NCI-H2107 treated with DMSO at 0.1 percent for 48 hours (cell line): ENCODE measurements around the gene SF1.

Experiments
- DNase-seq: peaks from one replicate; lab custom pipeline; 2025; ENCODE audit not compliant: unreplicated experiment; lab: John Stamatoyannopoulos, UW

Gene SF1

GRCh38 chr11:64762674-64763525, 15.4 kb downstream of the SF1 start:
- peak; percentile 70 for DNase-seq

- DNase-seq, result no peak
These were observed 16.1 kb downstream of the SF1 start for GRCh38 chr11:64762277-64762673.

- no peak for DNase-seq
These were observed 17.5 kb downstream of the SF1 start for GRCh38 chr11:64760759-64761420.

- DNase-seq, result no peak
These were observed 18.3 kb downstream of the SF1 start, which contains the start of gene PYGM for GRCh38 chr11:64759722-64760719. TSS of gene PYGM (minus strand) at chr11:64759974. CDS start at chr11:64759898, 76 bp downstream.

GRCh38 chr11:64759131-64759721, 19.1 kb downstream of the SF1 start:
- no peak for DNase-seq

GRCh38 chr11:64758330-64759079, 19.8 kb downstream of the SF1 start:
- DNase-seq, result no peak

GRCh38 chr11:64757549-64758329, 20.6 kb downstream of the SF1 start:
- DNase-seq, result no peak

- DNase-seq, result no peak
These were observed 22.5 kb downstream of the SF1 start for GRCh38 chr11:64755681-64756361.

- DNase-seq, result no peak
These were observed 23.3 kb downstream of the SF1 start for GRCh38 chr11:64754919-64755662.

GRCh38 chr11:64754124-64754918, 24.0 kb downstream of the SF1 start:
- no peak for DNase-seq

GRCh38 chr11:64753380-64754123, 24.8 kb downstream of the SF1 start:
- DNase-seq, result no peak

- no peak for DNase-seq
These were observed 25.3 kb downstream of the SF1 start for GRCh38 chr11:64753019-64753379.

- no peak for DNase-seq
These were observed 26.0 kb downstream of the SF1 start for GRCh38 chr11:64752175-64752970.

- DNase-seq, result no peak
These were observed 26.8 kb downstream of the SF1 start for GRCh38 chr11:64751580-64751979.

- no peak for DNase-seq
These were observed 27.2 kb downstream of the SF1 start for GRCh38 chr11:64751136-64751535.
